Activated CD4-positive, alpha-beta T cell treated with anti-CD3 and anti-CD28 coated beads, Interleukin-2, amount 50 U/mL, for 48 hours (primary cell): ENCODE data around the gene PP2D1.
"Not testable (repeated sequence)": the region's sequence is repeated elsewhere in the genome, so short reads cannot be mapped to it uniquely, and the experiment has no call there.

Experiments
- DNase-seq, 2 experiments: peaks; one replicate each; pipeline ENCODE4 v3.0.0-alpha.2; 2020

The PP2D1 gene, protein sequence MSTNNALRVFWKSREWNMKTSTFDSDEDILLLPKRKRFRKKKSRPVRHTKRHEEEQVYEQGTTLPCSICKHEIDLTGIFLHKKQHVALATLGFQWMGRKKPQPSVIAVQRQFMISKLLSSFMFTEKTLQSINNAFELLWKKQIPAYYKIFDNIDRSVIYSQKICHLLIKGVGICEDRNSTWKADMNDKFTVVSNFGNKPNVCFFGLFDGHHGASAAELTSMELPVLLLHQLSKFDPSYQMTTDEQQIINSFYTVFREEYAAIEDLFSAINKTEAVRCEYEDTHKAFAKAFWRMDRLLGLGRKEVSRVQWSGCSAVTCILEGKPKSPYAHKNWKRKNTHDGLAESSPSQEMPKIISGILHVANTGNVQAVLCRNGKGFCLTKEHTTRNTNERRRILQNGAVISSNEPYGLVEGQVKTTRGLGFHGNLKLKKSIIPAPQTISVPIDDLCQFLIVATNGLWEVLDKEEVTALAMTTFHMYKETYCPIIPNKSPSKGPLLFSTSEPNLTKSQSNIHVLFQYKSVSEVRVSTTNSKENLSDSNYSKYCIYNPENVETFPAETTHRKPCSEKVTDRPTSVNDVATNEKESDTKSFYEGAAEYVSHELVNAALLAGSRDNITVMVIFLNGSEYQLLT

DNA sequence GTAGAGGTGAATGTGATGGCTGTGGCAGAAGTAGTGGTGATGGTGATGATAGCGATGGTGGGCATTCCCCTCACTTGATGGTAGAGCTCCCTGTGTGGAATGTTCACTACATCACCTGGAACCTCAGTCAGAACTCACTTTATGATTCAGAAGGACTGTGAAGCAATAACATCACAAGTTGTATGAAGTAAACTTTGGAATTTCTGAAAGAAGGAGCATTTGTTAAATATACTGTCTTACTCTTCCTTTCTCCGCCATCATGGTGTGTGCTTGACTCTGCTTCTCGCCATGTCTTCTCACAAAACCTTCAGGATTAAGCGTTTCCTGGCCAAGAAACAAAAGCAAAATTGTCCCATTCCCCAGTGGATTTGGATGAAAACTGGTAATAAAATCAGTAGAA is at the start of gene PP2D1:
PP2D1 (minus strand) TSS at position 101 of the 400 bp plus-strand sequence. CDS start 192 bp downstream, outside the sequence.
- DNase-seq, result no peak

DNA sequence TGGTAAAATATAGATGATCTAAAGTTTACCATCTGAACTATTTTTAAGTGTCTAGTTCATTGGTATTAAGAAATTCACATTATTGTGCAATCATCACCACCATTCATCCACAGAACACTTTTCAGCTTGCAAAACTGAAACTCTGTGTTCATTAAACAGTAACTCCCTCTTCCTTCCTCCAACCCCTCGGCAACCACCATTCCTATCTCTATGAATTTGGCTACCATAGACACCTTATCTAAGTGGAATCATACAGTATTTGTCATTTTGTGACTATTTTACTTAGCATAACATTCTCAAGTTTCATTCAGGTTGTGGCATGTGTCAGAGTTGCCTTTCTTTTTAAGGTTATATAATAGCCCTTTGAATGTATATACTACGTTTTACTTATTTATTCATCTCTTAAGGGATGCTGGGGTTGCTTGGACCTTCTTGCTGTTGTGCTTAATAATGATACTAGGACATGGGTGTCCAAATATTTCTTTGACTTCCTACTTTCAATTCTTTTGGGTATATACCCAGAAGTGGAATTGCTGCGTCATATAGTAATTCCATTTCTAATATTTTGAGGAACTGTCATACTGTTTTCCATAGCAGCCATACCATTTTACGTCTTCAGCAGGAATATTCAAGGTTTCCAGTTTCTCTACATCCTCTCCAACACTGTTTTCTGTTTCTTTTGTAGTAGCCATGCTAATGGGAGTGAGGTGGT is 49.1 kb upstream of the PP2D1 start:
- no peak for DNase-seq

GRCh38 chr3:20059929-20060328 is 47.9 kb upstream of the PP2D1 start:
- DNase-seq, result no peak

- DNase-seq, result no peak
Observed at GRCh38 chr3:20057612-20058180, 45.6 kb upstream of the PP2D1 start.

DNA sequence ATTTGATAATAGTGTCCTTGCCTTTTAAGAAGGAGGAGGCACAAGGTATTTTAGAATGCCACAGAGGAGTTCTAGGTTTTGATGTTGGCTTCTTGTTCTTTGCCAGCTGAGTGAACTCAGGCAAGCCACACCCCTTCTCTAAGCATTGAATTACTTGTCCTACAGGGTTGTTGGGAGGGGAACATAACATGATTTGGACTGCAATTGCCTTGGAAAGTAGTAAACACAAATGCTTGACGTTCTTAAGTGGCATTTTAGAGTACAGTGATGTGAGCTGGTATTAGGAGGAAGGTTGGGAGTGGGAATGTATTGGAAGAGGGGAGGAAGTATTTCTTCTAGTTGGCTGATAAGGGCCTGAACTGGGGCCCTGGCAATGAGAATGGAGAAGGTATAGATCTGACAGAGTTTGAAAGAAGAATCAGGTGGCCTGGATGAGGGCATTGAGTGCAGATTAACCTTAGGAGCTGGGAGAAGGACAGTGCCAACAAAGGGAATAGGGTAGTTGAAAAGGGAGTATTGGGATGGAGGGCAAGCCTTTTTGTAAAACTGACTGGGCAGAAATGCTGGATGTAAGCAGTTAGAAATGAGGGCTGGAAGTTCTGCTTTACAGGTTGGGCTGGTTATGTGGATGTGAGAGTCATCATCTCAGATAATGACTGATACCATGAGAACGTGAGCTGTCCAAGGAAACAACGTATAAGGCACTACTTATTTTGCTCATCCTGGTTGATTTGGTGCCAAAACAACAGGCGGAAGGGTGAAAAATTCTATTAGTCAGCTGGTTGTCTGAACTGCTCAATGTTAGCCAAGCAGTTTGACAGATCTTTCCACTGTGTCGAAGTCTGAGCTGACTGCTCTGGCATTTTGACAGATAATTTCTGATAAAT is 44.9 kb upstream of the PP2D1 start:
- DNase-seq, result peak in 1 of 2 experiments; percentile 15

DNA sequence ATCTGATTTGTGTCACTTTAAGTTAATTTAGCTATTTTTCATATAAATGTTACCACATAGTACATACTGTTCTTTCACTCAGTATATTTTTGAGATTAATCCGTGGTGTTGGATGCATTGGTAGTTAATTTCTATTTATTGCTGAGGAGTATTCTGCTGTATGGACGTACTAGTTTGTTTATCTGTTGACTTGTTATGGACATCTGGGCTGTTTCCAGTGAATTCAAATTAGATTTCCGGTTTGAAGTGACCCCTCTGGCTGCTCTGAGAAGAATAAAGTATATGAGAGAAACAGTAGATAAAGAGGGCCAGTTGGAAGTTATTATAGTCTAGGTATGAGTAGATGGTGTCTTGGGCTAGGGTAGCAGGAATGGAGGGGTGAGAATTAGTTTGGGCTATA is 43.8 kb upstream of the PP2D1 start:
- no peak for DNase-seq

DNA sequence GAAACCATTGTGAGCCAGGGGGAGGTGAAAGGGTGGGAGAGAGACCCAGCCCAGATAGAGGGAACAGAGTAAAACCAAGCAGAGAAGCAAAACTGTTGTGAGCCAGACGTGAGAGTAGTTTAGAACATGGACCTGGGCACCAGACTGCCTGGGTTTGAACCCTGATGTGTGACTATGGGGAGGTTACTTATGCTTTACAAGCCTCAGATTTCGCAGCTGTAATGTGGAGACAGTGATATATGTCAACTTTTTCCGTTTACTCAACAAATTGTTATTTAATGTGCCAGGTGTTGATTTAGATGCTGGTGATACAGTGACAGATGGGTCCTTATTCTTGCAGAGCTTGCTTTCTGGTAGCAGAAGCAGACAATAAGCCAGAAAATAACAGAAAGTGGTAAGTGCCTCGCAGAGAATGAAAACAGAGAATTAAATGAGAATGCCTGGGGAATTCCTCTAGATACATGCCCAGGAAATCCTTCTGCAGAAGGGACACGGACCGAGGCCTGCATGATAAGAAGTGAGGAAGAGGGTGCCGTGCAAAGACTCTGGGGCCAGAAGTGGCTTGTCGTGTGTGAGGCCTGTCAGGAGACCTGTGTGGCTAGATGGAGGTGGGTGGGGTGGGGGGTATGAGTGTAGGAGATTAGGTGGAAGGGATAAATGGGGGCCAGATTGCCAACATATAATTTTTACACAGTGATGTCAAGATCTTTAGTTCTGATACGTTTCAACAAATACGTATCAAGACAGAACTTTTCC is 43.1 kb upstream of the PP2D1 start:
- DNase-seq, result peak; percentile 41 to 58

DNA sequence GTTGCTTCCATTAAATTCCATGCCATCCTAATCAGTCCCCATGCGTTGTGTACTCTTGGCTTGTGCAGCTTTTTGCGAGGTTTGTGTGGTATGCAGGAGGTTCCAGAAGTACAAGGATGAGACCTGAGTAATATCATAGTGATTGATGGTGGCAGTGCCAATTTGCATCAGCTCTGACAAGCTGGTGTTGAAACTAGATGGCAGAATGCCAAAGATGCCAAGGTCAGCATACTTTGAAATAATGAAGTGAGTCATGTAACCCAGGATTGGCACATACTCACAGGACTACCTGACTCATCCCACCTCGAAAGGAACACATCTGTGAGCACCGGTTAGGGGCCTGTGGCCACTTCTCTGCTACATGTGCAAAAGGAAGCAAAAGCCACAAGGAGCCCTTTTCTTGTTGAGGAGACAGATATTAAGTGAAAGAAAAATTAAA is 42.5 kb upstream of the PP2D1 start:
- peak; percentile 63 to 76 for DNase-seq

DNA sequence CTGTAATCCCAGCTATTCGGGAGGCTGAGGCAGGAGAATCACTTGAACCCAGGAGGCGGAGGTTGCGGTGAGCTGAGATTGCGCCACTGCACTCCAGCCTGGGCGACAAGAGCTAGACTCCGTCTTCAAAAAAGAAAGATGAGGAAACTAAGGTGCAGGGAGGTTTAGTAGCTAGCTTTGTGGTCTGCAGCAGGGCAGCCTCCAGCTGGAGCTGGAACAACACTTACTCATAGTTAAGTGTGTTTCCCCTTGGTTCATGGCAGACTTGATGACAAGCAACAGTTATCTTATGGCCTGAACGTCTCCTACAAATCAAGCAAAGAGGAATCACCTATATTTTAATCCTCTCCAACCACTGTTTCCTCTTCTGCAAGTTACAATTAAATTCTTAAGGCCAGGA is 40.8 kb upstream of the PP2D1 start:
- DNase-seq, result no peak

DNA sequence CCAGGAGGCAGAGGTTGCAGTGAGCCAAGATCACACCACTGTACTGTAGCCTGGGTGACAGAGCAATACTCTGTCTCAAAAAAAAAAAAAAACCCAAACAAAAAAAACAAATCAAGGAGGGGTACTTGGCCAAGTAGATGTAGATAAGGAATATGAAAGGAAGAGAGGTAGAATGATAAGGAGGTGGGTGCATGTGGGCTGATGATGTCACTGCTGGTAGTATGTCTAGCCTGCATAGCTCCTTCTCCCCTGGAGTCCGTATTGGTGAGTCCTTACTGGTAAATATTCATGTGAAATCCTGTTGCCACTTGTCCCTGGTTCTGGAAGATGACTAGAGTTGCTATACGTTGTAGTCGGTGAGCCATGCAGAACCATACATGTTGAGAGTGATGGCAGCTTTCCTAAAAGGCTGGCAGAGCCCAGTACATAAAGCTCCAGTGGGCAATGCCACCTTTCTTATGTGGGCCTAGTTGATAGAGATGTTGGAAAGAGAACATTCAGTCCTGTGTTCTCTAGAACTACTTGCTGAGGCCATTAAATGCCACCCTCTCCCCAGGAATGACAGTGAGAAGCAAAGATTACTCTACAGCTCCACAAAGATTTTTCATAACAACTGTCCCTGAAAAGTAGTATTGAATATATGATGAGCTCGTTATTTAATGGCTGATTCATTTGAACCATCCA is 39.2 kb upstream of the PP2D1 start:
- no peak for DNase-seq

- no peak for DNase-seq
Observed at GRCh38 chr3:20047976-20048883, 36.2 kb upstream of the PP2D1 start.

DNA sequence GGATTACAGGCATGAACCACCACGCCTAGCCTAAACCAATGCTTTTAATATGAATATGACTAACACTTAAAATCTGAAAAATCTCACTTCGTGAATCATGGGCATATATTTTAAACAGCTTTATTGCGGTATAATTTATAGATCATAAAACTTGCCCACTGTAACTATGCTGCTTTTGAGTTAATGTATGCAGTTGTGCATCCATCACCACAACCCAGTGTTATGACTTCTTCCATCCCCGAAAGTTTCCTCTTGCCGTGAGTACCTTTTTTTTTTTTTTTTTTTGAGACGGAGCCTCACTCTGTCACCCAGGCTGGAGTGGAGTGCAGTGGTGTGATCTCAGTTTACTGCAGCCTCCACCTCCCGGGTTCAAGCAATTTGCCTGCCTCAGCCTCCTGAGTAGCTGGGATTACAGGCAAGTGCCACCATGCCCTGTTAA is 35.3 kb upstream of the PP2D1 start:
- no peak for DNase-seq

GRCh38 chr3:20046556-20046955 is 34.5 kb upstream of the PP2D1 start:
- no peak for DNase-seq

- not testable (repeated sequence) for DNase-seq
Observed at GRCh38 chr3:20045141-20045540, 33.1 kb upstream of the PP2D1 start.

DNA sequence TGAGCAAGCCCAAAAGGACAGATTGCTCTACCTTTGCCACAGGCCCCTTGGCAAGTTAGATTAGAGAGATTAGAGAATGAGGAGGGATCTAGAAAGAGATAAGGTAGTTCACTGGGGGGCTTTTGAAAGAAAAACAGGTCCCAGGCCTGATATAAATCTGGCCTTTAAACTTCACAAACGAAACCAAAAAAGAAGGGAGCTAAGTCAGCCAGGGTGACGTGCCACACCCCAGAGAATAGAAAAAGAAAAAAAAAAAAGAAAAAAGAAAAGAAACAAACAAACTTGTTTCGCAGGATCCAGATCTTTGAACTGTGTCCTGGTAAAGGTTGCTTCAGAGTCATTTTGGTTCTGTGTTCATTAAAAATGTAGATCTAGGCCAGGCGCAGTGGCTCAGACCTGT is 31.8 kb upstream of the PP2D1 start:
- DNase-seq, result no peak

DNA sequence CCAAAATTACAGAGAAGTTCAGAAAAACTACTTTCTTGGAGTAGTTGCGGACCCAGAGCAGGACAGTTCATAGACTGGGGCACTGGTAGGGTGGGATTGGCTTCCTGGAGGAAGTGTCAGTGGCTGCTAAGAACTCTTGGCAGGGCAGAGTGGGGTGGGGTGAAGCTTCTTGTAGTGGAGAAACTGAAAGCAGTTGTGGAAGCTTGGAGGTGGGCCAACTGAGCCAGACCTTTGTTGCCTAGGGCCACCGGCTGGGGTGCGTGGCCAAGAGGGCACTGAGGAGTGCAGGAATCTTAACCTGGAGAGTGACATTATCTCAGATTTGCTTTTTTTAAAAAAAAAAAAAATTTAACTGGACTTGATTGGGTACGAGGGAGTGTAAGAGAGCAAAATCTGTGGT is 31.3 kb upstream of the PP2D1 start:
- peak; percentile 45 to 59 for DNase-seq

DNA sequence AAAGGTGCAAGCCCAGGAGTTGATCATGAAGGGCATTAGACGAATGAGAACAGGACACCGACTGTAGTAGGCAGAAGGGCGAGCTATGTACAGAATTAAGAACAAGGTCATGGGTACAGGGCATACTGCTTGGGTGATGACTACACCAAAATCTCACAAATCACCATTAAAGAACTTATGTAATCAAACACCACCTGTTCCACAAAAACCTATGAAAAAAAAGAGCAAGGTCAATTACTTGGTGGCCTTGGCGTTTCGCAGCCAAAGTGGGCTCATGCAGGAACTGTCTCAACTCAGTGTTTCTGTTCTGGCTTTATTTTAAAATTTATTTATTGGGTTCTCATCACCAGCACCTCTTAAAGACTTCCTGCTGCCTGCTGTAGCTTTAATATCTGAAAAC is 30.3 kb upstream of the PP2D1 start:
- DNase-seq, result no peak

GRCh38 chr3:20041197-20041780 is 29.2 kb upstream of the PP2D1 start:
- DNase-seq, result peak; percentile 85 to 89

DNA sequence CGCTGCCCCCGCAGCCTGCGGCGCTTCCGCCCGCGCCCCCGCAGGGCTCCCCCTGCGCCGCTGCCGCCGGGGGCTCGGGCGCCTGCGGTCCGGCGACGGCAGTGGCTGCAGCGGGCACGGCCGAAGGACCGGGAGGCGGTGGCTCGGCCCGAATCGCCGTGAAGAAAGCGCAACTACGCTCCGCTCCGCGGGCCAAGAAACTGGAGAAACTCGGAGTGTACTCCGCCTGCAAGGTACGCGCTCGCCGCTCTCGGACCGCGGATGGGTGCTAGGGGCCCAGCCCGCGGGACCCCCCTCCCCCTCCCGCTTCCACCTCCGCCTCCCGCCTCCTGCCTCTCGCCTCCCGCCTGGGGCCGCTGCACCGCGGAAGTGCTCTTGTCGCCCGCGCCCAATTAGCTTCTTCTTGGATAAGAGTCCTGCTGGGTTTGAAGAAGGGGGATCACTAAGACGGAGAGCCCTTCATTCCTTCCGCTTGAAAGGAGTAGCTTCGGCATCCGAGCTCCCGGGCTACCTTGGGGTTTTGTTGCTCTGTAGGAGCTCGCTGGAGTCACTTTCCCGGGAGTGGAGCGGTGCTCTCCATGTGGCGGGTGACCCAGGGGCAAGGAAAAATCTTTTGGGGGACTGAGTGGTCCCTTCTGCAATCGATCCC is 28.6 kb upstream of the PP2D1 start:
- DNase-seq, result peak; percentile 73 to 78
